H9 (cell line): ENCODE results near the gene TMEFF2. TPM values are rescaled to one million over a fixed set of nuclear protein-coding genes. Genes with fewer than 3 reads are reported as not detected.

Experiments
- DNase-seq: peaks from one replicate; pipeline ENCODE4 v3.0.0-alpha.2; 2017
- H2AFZ ChIP-seq: one replicate; pipeline ENCODE4 v1.6.1; 2013; ENCODE audit warnings: mild to moderate bottlenecking, low read length, control low read depth, moderate library complexity
- H2AK5ac ChIP-seq: 2 replicates; pipeline ENCODE4 v1.6.1; 2013; ENCODE audit warnings: low read length, control low read depth, mixed read lengths; ENCODE audit not compliant: insufficient read length
- H2BK120ac ChIP-seq: one replicate; pipeline ENCODE4 v1.6.1; 2013; ENCODE audit warnings: low read depth, mild to moderate bottlenecking, low read length, control low read depth, inconsistent platforms; ENCODE audit not compliant: poor library complexity, severe bottlenecking
- H2BK12ac ChIP-seq: 2 replicates; pipeline ENCODE4 v1.6.1; 2013; ENCODE audit warnings: low read length, control low read depth, mixed read lengths, low read depth; ENCODE audit not compliant: insufficient read length
- H2BK15ac ChIP-seq: 2 replicates; pipeline ENCODE4 v1.6.1; 2013; ENCODE audit warnings: low read depth, low read length, control low read depth
- H2BK20ac ChIP-seq: one replicate; pipeline ENCODE4 v1.6.1; 2013; ENCODE audit warnings: low read depth, mild to moderate bottlenecking, low read length, control low read depth, inconsistent platforms; ENCODE audit not compliant: poor library complexity, severe bottlenecking
- H2BK5ac ChIP-seq: 2 replicates; pipeline ENCODE4 v1.6.1; 2013; ENCODE audit warnings: low read length, control low read depth, mixed read lengths; ENCODE audit not compliant: insufficient read length
- H3K14ac ChIP-seq: 2 replicates; pipeline ENCODE4 v1.6.1; 2013; ENCODE audit warnings: low read length, control low read depth; ENCODE audit not compliant: insufficient read depth
- H3K18ac ChIP-seq: 2 replicates; pipeline ENCODE4 v1.6.1; 2013; ENCODE audit warnings: low read depth, mild to moderate bottlenecking, mixed read lengths, low read length, control low read depth; ENCODE audit not compliant: insufficient read length
- H3K23ac ChIP-seq: 2 replicates; pipeline ENCODE4 v1.6.1; 2013; ENCODE audit warnings: low read length, control low read depth, mixed read lengths, low read depth; ENCODE audit not compliant: insufficient read length
- H3K23me2 ChIP-seq: 2 replicates; pipeline ENCODE4 v1.6.1; 2013; ENCODE audit warnings: low read depth, mild to moderate bottlenecking, mixed read lengths, low read length, control low read depth; ENCODE audit not compliant: insufficient read length, poor library complexity, severe bottlenecking
- H3K27ac ChIP-seq: 2 replicates; pipeline ENCODE4 v1.5.1; 2013; ENCODE audit warnings: low read length, control low read depth, mixed read lengths, low read depth; ENCODE audit not compliant: insufficient read length
- H3K27me3 ChIP-seq: 2 replicates; pipeline ENCODE4 v1.6.1; 2013; ENCODE audit warnings: low read length, control low read depth, inconsistent platforms; ENCODE audit not compliant: insufficient read depth
- H3K4ac ChIP-seq: 2 replicates; pipeline ENCODE4 v1.6.1; 2013; ENCODE audit warnings: low read depth, mild to moderate bottlenecking, control low read depth, inconsistent platforms, low read length, moderate library complexity
- H3K4me1 ChIP-seq: 2 replicates; pipeline ENCODE4 v1.6.1; 2013; ENCODE audit warnings: low read length, control low read depth, inconsistent platforms; ENCODE audit not compliant: insufficient read depth
- H3K4me2 ChIP-seq: 2 replicates; pipeline ENCODE4 v1.6.1; 2013; ENCODE audit warnings: low read length, control low read depth, mixed read lengths; ENCODE audit not compliant: insufficient read length, insufficient read depth
- H3K56ac ChIP-seq: 2 replicates; pipeline ENCODE4 v1.6.1; 2013; ENCODE audit warnings: low read depth, mild to moderate bottlenecking, mixed read lengths, low read length, control low read depth; ENCODE audit not compliant: insufficient read length
- H3K79me1 ChIP-seq: 2 replicates; pipeline ENCODE4 v1.6.1; 2013; ENCODE audit warnings: low read depth, mild to moderate bottlenecking, moderate library complexity, low read length, control low read depth, inconsistent platforms; ENCODE audit not compliant: insufficient read depth, poor library complexity, severe bottlenecking
- H3K79me2 ChIP-seq: 2 replicates; pipeline ENCODE4 v1.6.1; 2013; ENCODE audit warnings: low read length, control low read depth, inconsistent platforms; ENCODE audit not compliant: insufficient read depth
- H3K9ac ChIP-seq: 2 replicates; pipeline ENCODE4 v1.6.1; 2013; ENCODE audit warnings: low read length, control low read depth, mixed read lengths; ENCODE audit not compliant: insufficient read length; ENCODE audit errors: extremely low read depth
- H3K9me3 ChIP-seq: one replicate; pipeline ENCODE4 v1.6.1; 2013; ENCODE audit warnings: low read depth, low read length, inconsistent platforms; ENCODE audit not compliant: control insufficient read depth
- H3T11ph ChIP-seq: one replicate; pipeline ENCODE4 v1.6.1; 2013; ENCODE audit warnings: mild to moderate bottlenecking, low read length, control low read depth, inconsistent platforms
- H4K20me1 ChIP-seq: one replicate; pipeline ENCODE4 v1.6.1; 2013; ENCODE audit not compliant: control insufficient read depth, insufficient read length, insufficient read depth
- H4K5ac ChIP-seq: 2 replicates; pipeline ENCODE4 v1.6.1; 2013; ENCODE audit warnings: low read depth, mild to moderate bottlenecking, mixed read lengths, low read length, control low read depth; ENCODE audit not compliant: insufficient read length
- H4K8ac ChIP-seq: replicated peaks from 2 replicates; pipeline ENCODE4 v1.6.1; 2013; ENCODE audit warnings: low read length, control low read depth, mixed read lengths, low read depth; ENCODE audit not compliant: insufficient read length
- H4K91ac ChIP-seq: 2 replicates; pipeline ENCODE4 v1.6.1; 2013; ENCODE audit warnings: low read depth, mild to moderate bottlenecking, moderate library complexity, mixed read lengths, low read length, control low read depth; ENCODE audit not compliant: insufficient read length
- H3K27ac Mint-ChIP-seq, 3 experiments: 2 replicates in 2 of 3; 3 replicates in 1 of 3; pipeline ENCODE4 v1.8.0; 2020 to 2021; ENCODE audit warnings: mixed read lengths in 3 of 3, mild to moderate bottlenecking in 1 of 3, moderate library complexity in 1 of 3
- H3K27me3 Mint-ChIP-seq: 2 replicates; pipeline ENCODE4 v1.8.0; 2021; ENCODE audit warnings: low read depth, mild to moderate bottlenecking, moderate library complexity, mixed read lengths
- H3K36me3 Mint-ChIP-seq, 3 experiments: 2 replicates in 2 of 3; 3 replicates in 1 of 3; pipeline ENCODE4 v1.8.0; 2020 to 2021; ENCODE audit warnings: low read depth in 3 of 3, mixed read lengths in 3 of 3; ENCODE audit not compliant: insufficient read depth in 1 of 3
- H3K4me1 Mint-ChIP-seq, 2 experiments: 2 replicates each; pipeline ENCODE4 v1.8.0; 2020; ENCODE audit warnings: mixed read lengths in 2 of 2
- H3K4me3 Mint-ChIP-seq, 2 experiments: 2 replicates in 1 of 2; 3 replicates in 1 of 2; pipeline ENCODE4 v1.8.0; 2020 to 2021; ENCODE audit warnings: mild to moderate bottlenecking in 2 of 2, mixed read lengths in 2 of 2, moderate library complexity in 1 of 2
- H3K9me3 Mint-ChIP-seq, 2 experiments: 2 replicates in 1 of 2; 3 replicates in 1 of 2; pipeline ENCODE4 v1.8.0; 2020; ENCODE audit warnings: mild to moderate bottlenecking in 2 of 2, mixed read lengths in 2 of 2, moderate library complexity in 1 of 2
- WGBS: extraction: QIAGEN DNeasy Blood & Tissue Kit; methylation state at CpG from one replicate; pipeline ENCODE4 v1.1.7; 2013; ENCODE audit warnings: missing lambda C conversion rate, low lambda C conversion rate, mixed read lengths; ENCODE audit not compliant: insufficient read length; ENCODE audit errors: extremely low coverage; 5-methylcytosine and 5-hydroxymethylcytosine counted together
- total RNA-seq: library from RNA; stranded (reverse); gene quantifications from 2 replicates; pipeline ENCODE4 v1.2.1, GENCODE V29; 2021
- TF ChIP-seq, protein P1 (sequence below): fragments of 200-600 bp; sonication (generic); conservative IDR thresholded peaks from 3 replicates; pipeline ENCODE4 v1.8.0; 2021; ENCODE audit warnings: antibody characterized with exemption, mild to moderate bottlenecking

The TMEFF2 gene
- total RNA-seq, 1 experiment from 2014 or later, result 0.39 TPM

DNA sequence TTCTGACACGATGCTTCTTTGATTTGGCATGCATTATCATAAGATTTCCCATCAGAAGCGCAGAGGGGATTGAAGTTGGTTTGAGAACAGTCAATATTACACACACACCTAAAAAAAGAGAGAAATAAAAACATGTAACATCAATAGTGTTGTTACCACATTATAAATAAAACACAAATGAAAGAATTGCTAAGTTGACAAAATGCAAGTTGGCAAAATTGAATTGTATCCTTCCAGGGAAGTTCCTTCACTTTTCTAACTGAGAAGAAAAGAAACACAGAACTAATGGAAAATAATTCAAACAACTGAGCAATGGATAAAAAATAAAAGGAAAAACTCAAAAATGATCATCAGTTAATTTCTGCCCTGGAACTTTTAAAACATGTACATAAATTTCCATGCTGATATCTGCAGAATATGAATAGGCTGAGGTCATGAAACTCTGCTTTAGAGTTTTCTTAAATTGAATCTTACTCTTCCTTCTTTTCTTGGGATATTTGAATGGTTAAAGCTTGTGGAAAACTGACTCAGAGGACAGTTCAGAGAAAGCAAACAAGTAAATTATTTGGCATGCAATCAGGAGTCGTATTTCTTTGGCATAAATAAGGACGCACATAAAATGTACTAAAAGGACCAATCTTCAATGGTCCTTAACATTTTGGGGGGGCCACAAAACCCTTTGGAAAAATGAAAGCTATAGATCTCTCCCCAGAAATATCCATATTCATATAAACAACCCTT is 195.5 kb downstream of the TMEFF2 start:
- peaks cover 1 to 3% of the 10 kb centered on the region in 2 experiments; a peak in 2 of 5 replicates for H3K9me3 Mint-ChIP-seq
- Histone ChIP-seq H3K27me3 (no peaks in the 10 kb centered on the region), H3K4me2 (no peak overlapping the region), H3K27ac (no peak overlapping the region), H2AFZ (no peak overlapping the region), H4K20me1 (no peaks in the 10 kb centered on the region), H3K56ac (no peak overlapping the region), H2BK12ac (no peak overlapping the region), H4K5ac (no peak overlapping the region), H3K4me1 (peaks cover 4% of the 10 kb centered on the region; the same call in 1 of the 2 replicates), H2BK5ac (no peak overlapping the region), H3T11ph (no peak overlapping the region), H4K8ac (no peak overlapping the region), H3K79me1 (no peaks in the 10 kb centered on the region), H3K9ac (no peak overlapping the region), H3K79me2 (no peaks in the 10 kb centered on the region), H3K23ac (no peak overlapping the region), H2BK120ac (no peak overlapping the region), H3K4ac (no peak overlapping the region), H3K23me2 (no peaks in the 10 kb centered on the region), H3K18ac (no peak overlapping the region), H2BK20ac (no peak overlapping the region), H3K14ac (no peak overlapping the region), H2BK15ac (no peak overlapping the region), H3K9me3 (no peaks in the 10 kb centered on the region), H2AK5ac (no peak overlapping the region), H4K91ac (no peak overlapping the region)
- H3K4me1 Mint-ChIP-seq, result peaks cover 17 to 25% of the 10 kb centered on the region in 2 experiments
- peaks cover 0 to 11% (median 2%) of the 10 kb centered on the region in 3 experiments; a peak in 4 of 7 replicates for H3K36me3 Mint-ChIP-seq
- WGBS, result no CpG with 5 or more reads among the region's 4 CpGs
- no peaks in the 10 kb centered on the region for H3K27me3 Mint-ChIP-seq
- no peak overlapping the region for H3K4me3 Mint-ChIP-seq
- DNase-seq, result no peak
- no peak overlapping the region for H3K27ac Mint-ChIP-seq
- TF ChIP-seq, protein P1, sequence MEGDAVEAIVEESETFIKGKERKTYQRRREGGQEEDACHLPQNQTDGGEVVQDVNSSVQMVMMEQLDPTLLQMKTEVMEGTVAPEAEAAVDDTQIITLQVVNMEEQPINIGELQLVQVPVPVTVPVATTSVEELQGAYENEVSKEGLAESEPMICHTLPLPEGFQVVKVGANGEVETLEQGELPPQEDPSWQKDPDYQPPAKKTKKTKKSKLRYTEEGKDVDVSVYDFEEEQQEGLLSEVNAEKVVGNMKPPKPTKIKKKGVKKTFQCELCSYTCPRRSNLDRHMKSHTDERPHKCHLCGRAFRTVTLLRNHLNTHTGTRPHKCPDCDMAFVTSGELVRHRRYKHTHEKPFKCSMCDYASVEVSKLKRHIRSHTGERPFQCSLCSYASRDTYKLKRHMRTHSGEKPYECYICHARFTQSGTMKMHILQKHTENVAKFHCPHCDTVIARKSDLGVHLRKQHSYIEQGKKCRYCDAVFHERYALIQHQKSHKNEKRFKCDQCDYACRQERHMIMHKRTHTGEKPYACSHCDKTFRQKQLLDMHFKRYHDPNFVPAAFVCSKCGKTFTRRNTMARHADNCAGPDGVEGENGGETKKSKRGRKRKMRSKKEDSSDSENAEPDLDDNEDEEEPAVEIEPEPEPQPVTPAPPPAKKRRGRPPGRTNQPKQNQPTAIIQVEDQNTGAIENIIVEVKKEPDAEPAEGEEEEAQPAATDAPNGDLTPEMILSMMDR, result no peak
